ENCODE measurements around the gene ZNF205. TPM values are rescaled to one million over a fixed set of nuclear protein-coding genes. Genes with fewer than 3 reads are reported as not detected.
A peak's percentile ranks its signal among the peaks of the same experiment; 100 is the strongest.

The ZNF205 gene
- 3.6 and 5.5 TPM in 2 replicates for polyA plus RNA-seq (2011; rRNA removed)
- 3.0 and 4.2 TPM in 2 replicates for polyA minus RNA-seq (2011; rRNA and poly(A)+ RNA removed)

GRCh38 chr16:3112058-3112880 is at the start of gene ZNF205:
TSS of gene ZNF205 (plus strand) at chr16:3112586. CDS start at chr16:3113431, 845 bp downstream.
- no peak for TF ChIP-seq CTCF (IDR thresholded peaks at IDR 0.05; ENCODE audit: low read depth, low read length)
- CTCF ChIA-PET = interaction anchor here (0.7 to 2.0 kb wide), 2 partner anchors 17 to 38 kb away, joined by 3 to 8 read pairs; no protein-coding TSS in a partner anchor
- H3K27ac ChIP-seq (ENCODE audit: low read depth, low read length) = peak within 1 kb of the TSS; percentile 47
- POLR2A ChIA-PET = interaction anchor here (1.3 kb wide), 1 partner anchor 10 kb away, joined by 5 read pairs; no protein-coding TSS in a partner anchor
- no peak for DNase-seq (ENCODE audit: low read depth, low spot score)
- peak within 1 kb of the TSS; percentile 96 for H3K4me3 ChIP-seq (ENCODE audit: low read depth, low read length)
- no peaks in the 10 kb centered on the region; the same call in 1 of the 2 replicates for H3K9me3 ChIP-seq (ENCODE audit: control insufficient read depth, insufficient read depth, low read length)
- no peaks in the 10 kb centered on the region for H3K27me3 ChIP-seq (ENCODE audit: control insufficient read depth, insufficient read depth, low read length)

GRCh38 chr16:3063625-3064386 is 48.6 kb upstream of the ZNF205 start:
- TF ChIP-seq CTCF (IDR thresholded peaks at IDR 0.05; ENCODE audit: low read depth, low read length) = no peak
- no peak overlapping the region for H3K4me3 ChIP-seq (ENCODE audit: low read depth, low read length)
- no peak overlapping the region for H3K27ac ChIP-seq (ENCODE audit: low read depth, low read length)
- H3K27me3 ChIP-seq (ENCODE audit: control insufficient read depth, insufficient read depth, low read length) = no peaks in the 10 kb centered on the region
- ChIA-PET CTCF (interaction anchor here (1.0 kb wide), 1 partner anchor 32 kb away, joined by 4 read pairs; no protein-coding TSS in a partner anchor), POLR2A (no interaction called here)
- no peaks in the 10 kb centered on the region for H3K9me3 ChIP-seq (ENCODE audit: control insufficient read depth, insufficient read depth, low read length)
- no peak for DNase-seq (ENCODE audit: low read depth, low spot score)

GRCh38 chr16:3065069-3065741 is 47.2 kb upstream of the ZNF205 start, which contains the start of gene IL32:
TSS of gene IL32 (plus strand) at chr16:3065640. CDS start at chr16:3065812, 172 bp downstream.
- peak; percentile 36 for DNase-seq (ENCODE audit: low read depth, low spot score)
- CTCF ChIA-PET = no interaction called here
- TF ChIP-seq CTCF (IDR thresholded peaks at IDR 0.05; ENCODE audit: low read depth, low read length) = no peak
- Histone ChIP-seq H3K27me3 (ENCODE audit: control insufficient read depth, insufficient read depth, low read length) (no peaks in the 10 kb centered on the region), H3K4me3 (ENCODE audit: low read depth, low read length) (peak within 1 kb of the TSS; percentile 51), H3K9me3 (ENCODE audit: control insufficient read depth, insufficient read depth, low read length) (no peaks in the 10 kb centered on the region), H3K27ac (ENCODE audit: low read depth, low read length) (peak within 1 kb of the TSS; percentile 39)
- POLR2A ChIA-PET = interaction anchor here (0.9 kb wide), 1 partner anchor 18 kb away, joined by 5 read pairs; no protein-coding TSS in a partner anchor

- no peak for TF ChIP-seq CTCF (IDR thresholded peaks at IDR 0.05; ENCODE audit: low read depth, low read length)
- peak overlapping the region; percentile 51 for H3K4me3 ChIP-seq (ENCODE audit: low read depth, low read length)
- ChIA-PET CTCF (interaction anchor here (1.1 kb wide), 1 partner anchor 34 kb away, joined by 3 read pairs; no protein-coding TSS in a partner anchor), POLR2A (interaction anchor here (0.9 kb wide), 1 partner anchor 18 kb away, joined by 5 read pairs; no protein-coding TSS in a partner anchor)
- DNase-seq (ENCODE audit: low read depth, low spot score) = no peak
- H3K27ac ChIP-seq (ENCODE audit: low read depth, low read length) = no peak overlapping the region
- no peaks in the 10 kb centered on the region for H3K27me3 ChIP-seq (ENCODE audit: control insufficient read depth, insufficient read depth, low read length)
- no peaks in the 10 kb centered on the region for H3K9me3 ChIP-seq (ENCODE audit: control insufficient read depth, insufficient read depth, low read length)
Observed at GRCh38 chr16:3065742-3066439, 46.5 kb upstream of the ZNF205 start.

All from AG04450 (cell line).